ENCODE data around the gene MAP3K20.
"Not testable (repeated sequence)": the region's sequence is repeated elsewhere in the genome, so short reads cannot be mapped to it uniquely, and the experiment has no call there.

Gene MAP3K20

GRCh38 chr2:173087793-173088496 is 12.3 kb downstream of the MAP3K20 start:
- no peak for DNase-seq

- no peak for DNase-seq
Measured at GRCh38 chr2:173090276-173090877, 14.7 kb downstream of the MAP3K20 start.

GRCh38 chr2:173090973-173091660 is 15.5 kb downstream of the MAP3K20 start:
- no peak for DNase-seq

- DNase-seq: no peak
Measured at GRCh38 chr2:173091910-173092309, 16.3 kb downstream of the MAP3K20 start.

- no peak for DNase-seq
Measured at GRCh38 chr2:173092844-173093402, 17.3 kb downstream of the MAP3K20 start.

GRCh38 chr2:173093617-173094016 is 18.0 kb downstream of the MAP3K20 start:
- DNase-seq: not testable (repeated sequence)

- no peak for DNase-seq
Measured at GRCh38 chr2:173094731-173095130, 19.1 kb downstream of the MAP3K20 start.

- DNase-seq: no peak
Measured at GRCh38 chr2:173095356-173095755, 19.7 kb downstream of the MAP3K20 start.

GRCh38 chr2:173099271-173099670 is 23.6 kb downstream of the MAP3K20 start:
- no peak for DNase-seq

GRCh38 chr2:173099804-173100203 is 24.2 kb downstream of the MAP3K20 start:
- no peak for DNase-seq

GRCh38 chr2:173101687-173102086 is 26.0 kb downstream of the MAP3K20 start:
- DNase-seq: no peak

- DNase-seq: no peak
Measured at GRCh38 chr2:173104156-173104555, 28.5 kb downstream of the MAP3K20 start.

GRCh38 chr2:173106959-173107628 is 31.4 kb downstream of the MAP3K20 start:
- no peak for DNase-seq

GRCh38 chr2:173107629-173108022 is 32.0 kb downstream of the MAP3K20 start:
- no peak for DNase-seq

GRCh38 chr2:173109253-173110188 is 33.9 kb downstream of the MAP3K20 start:
- DNase-seq: no peak

GRCh38 chr2:173117678-173118077 is 42.0 kb downstream of the MAP3K20 start:
- DNase-seq: no peak

GRCh38 chr2:173118395-173118794 is 42.7 kb downstream of the MAP3K20 start:
- no peak for DNase-seq

- DNase-seq: no peak
Measured at GRCh38 chr2:173119069-173119807, 43.6 kb downstream of the MAP3K20 start.

- DNase-seq: no peak
Measured at GRCh38 chr2:173119944-173120343, 44.3 kb downstream of the MAP3K20 start.

- DNase-seq: no peak
Measured at GRCh38 chr2:173122936-173123335, 47.3 kb downstream of the MAP3K20 start.

GRCh38 chr2:173124441-173124840 is 48.8 kb downstream of the MAP3K20 start:
- no peak for DNase-seq

Data from cerebellar nuclear complex (tissue), 1 donor.